Breast epithelium (tissue), 3 donors: ENCODE data around the gene SLC22A3.

Source experiments
- POLR2A ChIP-seq: fragments of 450-650 bp; IDR thresholded peaks from one replicate; pipeline ENCODE4 v1.6.1; 2016; ENCODE audit warnings: antibody characterized with exemption, mild to moderate bottlenecking, moderate library complexity
- TF ChIP-seq, protein P1 (sequence below), 3 donors: fragments of 450-650 bp; IDR thresholded peaks; one replicate each; pipeline ENCODE4 v1.5.1; 2016 to 2017; ENCODE audit warnings: antibody characterized with exemption in 3 of 3, mild to moderate bottlenecking in 3 of 3, moderate library complexity in 3 of 3

DNA sequence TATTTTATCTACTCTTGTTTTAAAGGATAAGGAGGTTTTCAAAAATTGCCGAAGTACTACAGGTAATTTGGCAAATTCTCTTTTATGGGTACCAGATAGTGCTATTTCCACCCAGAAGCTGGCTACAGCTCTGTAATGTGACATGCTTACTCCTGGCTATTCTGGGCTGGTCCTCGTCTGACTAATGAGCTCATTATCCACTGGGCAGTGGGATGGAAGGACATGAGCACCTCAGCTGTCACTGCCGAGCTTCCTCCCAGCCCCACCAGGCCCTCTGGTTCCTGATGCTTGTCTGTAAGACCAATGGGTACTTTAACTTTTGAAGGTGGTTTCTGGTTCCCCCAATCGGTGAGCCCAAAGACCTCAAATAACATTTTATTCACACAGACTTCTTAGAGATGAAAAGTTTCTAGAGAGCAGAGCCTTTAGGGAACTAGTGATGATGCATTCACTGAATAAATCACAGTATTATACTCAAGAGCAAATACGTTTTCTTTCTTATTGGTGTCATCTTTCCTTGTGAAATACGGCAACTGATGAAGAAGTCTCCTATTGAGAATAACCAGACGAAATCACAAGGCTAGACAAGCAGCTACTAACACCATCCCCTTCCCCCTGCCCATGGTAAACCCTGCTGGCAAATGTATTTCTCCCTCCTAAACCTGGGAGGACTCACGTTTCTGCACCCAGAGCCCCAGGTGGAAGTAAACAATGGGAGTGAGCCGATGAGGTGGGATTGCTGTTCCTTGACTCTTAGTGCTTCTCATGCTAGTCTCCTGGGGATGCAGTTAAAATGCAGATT lies 80.8 kb downstream of the SLC22A3 start:
- TF ChIP-seq, protein P1, sequence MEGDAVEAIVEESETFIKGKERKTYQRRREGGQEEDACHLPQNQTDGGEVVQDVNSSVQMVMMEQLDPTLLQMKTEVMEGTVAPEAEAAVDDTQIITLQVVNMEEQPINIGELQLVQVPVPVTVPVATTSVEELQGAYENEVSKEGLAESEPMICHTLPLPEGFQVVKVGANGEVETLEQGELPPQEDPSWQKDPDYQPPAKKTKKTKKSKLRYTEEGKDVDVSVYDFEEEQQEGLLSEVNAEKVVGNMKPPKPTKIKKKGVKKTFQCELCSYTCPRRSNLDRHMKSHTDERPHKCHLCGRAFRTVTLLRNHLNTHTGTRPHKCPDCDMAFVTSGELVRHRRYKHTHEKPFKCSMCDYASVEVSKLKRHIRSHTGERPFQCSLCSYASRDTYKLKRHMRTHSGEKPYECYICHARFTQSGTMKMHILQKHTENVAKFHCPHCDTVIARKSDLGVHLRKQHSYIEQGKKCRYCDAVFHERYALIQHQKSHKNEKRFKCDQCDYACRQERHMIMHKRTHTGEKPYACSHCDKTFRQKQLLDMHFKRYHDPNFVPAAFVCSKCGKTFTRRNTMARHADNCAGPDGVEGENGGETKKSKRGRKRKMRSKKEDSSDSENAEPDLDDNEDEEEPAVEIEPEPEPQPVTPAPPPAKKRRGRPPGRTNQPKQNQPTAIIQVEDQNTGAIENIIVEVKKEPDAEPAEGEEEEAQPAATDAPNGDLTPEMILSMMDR (IDR thresholded peaks at IDR 0.05), result no peak
- TF ChIP-seq POLR2A, result no peak
